Esophagus squamous epithelium (tissue), 5 donors: ENCODE data around the gene NFIB. TPM values are rescaled to one million over a fixed set of nuclear protein-coding genes. Genes with fewer than 3 reads are reported as not detected.

Experiments
- DNase-seq: peaks from one replicate; lab custom pipeline; 2025; lab: John Stamatoyannopoulos, UW
- H3K27ac ChIP-seq, 4 donors: fragments of 200-600 bp; sonication (generic); one replicate each; pipeline ENCODE4 v1.5.1; 2016 to 2019; ENCODE audit warnings: mild to moderate bottlenecking in 1 of 4
- H3K27me3 ChIP-seq, 4 donors: fragments of 200-600 bp; sonication (generic); 1 replicate in 3 of 4; 2 replicates in 1 of 4; pipeline versions ENCODE4 v1.5.1 to v1.6.0; 2017 to 2021; ENCODE audit warnings: antibody characterized with exemption in 1 of 4
- H3K36me3 ChIP-seq, 3 donors: fragments of 200-600 bp; sonication (generic); one replicate each; pipeline ENCODE4 v1.5.1; 2016 to 2019
- H3K4me1 ChIP-seq, 3 donors: fragments of 200-600 bp; sonication (generic); one replicate each; pipeline ENCODE4 v1.5.1; 2017 to 2019
- H3K4me3 ChIP-seq, 4 donors: fragments of 200-600 bp; sonication (generic); 1 replicate in 3 of 4; 2 replicates in 1 of 4; pipeline ENCODE4 v1.5.1; 2016 to 2019; ENCODE audit warnings: mild to moderate bottlenecking in 2 of 4, moderate library complexity in 1 of 4
- H3K9me3 ChIP-seq, 3 donors: fragments of 200-600 bp; sonication (generic); one replicate each; pipeline ENCODE4 v1.5.1; 2016 to 2019
- POLR2A ChIP-seq, 4 donors: fragments of 450-650 bp; IDR thresholded peaks; one replicate each; pipeline ENCODE4 v1.6.1; 2017; ENCODE audit warnings: antibody characterized with exemption in 4 of 4, mild to moderate bottlenecking in 4 of 4, moderate library complexity in 3 of 4
- WGBS, 2 donors: methylation state at CpG; one replicate each; pipeline ENCODE4 v1.1.5; 2018; 5-methylcytosine and 5-hydroxymethylcytosine counted together
- intact Hi-C: fragments of 100-400 bp; cut with DNase I; formaldehyde crosslinking; loops from one replicate; pipeline ENCODE4 v1.15.0; 2022
- total RNA-seq, 4 donors: library from RNA; depleted of rRNA; stranded (reverse); fragments of >200 nt; gene quantifications; one replicate each; pipeline ENCODE4 v1.1.0, GENCODE V29; 2016
- TF ChIP-seq, protein P1 (sequence below), 6 experiments: fragments of 450-650 bp in 4 of 6; fragments of 200-600 bp in 2 of 6; sonication (generic) in 2 of 6; IDR thresholded peaks; one replicate each; pipeline ENCODE4 v1.5.1; 2016 to 2019; ENCODE audit warnings: antibody characterized with exemption in 6 of 6, mild to moderate bottlenecking in 4 of 6, moderate library complexity in 4 of 6
- donor health status: DM: yes; HTN: yes; CAD: no.

The NFIB gene
- total RNA-seq, 4 donors from 2014 or later = 16.8 to 38.1 (median 23.0) TPM

DNA sequence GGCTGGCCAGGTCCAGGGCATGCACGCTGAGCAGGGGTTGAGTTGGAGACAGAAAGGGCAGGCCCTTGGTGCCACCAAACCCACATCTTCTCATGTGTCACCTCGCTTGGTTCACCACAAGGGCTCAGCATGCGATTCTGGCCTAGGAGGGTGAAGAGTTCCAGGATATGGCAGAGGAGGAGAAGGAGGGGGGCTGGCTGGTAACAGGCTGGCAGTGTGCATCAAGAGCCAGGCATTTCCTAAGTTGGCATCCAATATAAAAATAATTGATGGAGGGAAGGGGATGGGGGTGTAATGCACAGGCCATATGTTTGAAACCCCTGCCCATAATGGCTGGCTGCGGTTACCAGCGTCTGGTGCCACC lies 255.6 kb downstream of the NFIB start:
- intact Hi-C loops = no loop called here
- H3K4me3 ChIP-seq = no peak overlapping the region

DNA sequence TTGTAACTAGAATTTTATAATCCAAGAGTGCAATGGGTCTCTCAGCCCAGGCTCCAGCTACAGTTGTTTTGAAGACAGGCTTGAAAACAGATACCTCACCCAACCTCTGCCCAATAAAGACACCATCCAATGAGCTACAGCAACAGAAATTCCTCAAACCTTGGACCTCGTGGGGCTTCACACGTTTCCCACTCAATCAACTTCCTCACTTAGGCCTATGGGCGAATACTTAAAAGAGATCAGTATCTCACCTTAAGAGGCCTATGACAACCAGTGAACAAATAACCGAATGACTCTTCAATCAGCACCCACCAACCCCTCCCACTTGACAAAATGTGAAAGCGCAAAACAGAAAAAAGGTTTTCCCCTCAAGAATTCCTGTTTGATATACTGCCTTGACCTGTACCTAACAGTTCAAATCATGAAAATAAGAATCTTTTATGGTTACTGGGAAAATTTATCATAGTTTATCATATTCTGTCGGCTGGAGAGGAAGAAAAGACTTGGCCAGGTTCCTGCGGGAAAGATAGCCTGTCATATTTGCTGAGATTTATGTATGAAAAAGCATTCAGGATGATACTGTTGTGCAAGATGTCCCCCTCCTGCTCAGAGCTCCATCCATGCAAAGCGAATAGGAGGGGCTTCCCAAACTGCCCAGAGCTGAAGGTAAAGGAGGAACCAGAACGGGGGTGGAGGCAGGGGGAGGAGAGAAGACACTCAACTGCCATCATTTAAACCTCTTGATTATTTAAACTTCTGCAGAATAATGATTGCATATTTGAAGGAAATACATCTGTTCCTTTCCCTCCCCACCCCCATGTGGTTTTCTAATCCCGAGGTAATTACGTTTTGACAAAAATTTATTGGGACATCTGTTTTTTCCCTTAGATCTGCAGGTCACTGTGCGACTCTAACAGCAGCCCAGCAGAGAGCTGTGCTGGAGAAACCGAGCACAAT lies 256.3 kb downstream of the NFIB start:
- TF ChIP-seq, protein P1, sequence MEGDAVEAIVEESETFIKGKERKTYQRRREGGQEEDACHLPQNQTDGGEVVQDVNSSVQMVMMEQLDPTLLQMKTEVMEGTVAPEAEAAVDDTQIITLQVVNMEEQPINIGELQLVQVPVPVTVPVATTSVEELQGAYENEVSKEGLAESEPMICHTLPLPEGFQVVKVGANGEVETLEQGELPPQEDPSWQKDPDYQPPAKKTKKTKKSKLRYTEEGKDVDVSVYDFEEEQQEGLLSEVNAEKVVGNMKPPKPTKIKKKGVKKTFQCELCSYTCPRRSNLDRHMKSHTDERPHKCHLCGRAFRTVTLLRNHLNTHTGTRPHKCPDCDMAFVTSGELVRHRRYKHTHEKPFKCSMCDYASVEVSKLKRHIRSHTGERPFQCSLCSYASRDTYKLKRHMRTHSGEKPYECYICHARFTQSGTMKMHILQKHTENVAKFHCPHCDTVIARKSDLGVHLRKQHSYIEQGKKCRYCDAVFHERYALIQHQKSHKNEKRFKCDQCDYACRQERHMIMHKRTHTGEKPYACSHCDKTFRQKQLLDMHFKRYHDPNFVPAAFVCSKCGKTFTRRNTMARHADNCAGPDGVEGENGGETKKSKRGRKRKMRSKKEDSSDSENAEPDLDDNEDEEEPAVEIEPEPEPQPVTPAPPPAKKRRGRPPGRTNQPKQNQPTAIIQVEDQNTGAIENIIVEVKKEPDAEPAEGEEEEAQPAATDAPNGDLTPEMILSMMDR (IDR thresholded peaks at IDR 0.05) = no peak
- TF ChIP-seq POLR2A (IDR thresholded peaks at IDR 0.05) = no peak
- H3K36me3 ChIP-seq = no peaks in the 10 kb centered on the region
- no peak overlapping the region for H3K27ac ChIP-seq
- H3K9me3 ChIP-seq = no peaks in the 10 kb centered on the region
- H3K4me1 ChIP-seq = peaks cover 0 to 4% (median 0%) of the 10 kb centered on the region in 3 donors
- no peaks in the 10 kb centered on the region for H3K27me3 ChIP-seq
- no peak overlapping the region for H3K4me3 ChIP-seq
- intact Hi-C loops = no loop called here
- 81 to 86% methylated on average over 11 to 13 of the region's 13 CpGs for WGBS, 2 donors
- no peak for DNase-seq

More for the DNA sequence above, 255.6 kb downstream of the NFIB start:
- TF ChIP-seq, protein P1 (IDR thresholded peaks at IDR 0.05) = no peak
- no peak for TF ChIP-seq POLR2A (IDR thresholded peaks at IDR 0.05)
- no peak for DNase-seq
- Histone ChIP-seq H3K4me1 (peaks cover 0 to 11% (median 0%) of the 10 kb centered on the region in 3 donors), H3K9me3 (no peaks in the 10 kb centered on the region), H3K27me3 (no peaks in the 10 kb centered on the region), H3K27ac (no peak overlapping the region), H3K36me3 (no peaks in the 10 kb centered on the region)
- WGBS, 2 donors = 76% methylated on average over 4 to 5 of the region's 5 CpGs

DNA sequence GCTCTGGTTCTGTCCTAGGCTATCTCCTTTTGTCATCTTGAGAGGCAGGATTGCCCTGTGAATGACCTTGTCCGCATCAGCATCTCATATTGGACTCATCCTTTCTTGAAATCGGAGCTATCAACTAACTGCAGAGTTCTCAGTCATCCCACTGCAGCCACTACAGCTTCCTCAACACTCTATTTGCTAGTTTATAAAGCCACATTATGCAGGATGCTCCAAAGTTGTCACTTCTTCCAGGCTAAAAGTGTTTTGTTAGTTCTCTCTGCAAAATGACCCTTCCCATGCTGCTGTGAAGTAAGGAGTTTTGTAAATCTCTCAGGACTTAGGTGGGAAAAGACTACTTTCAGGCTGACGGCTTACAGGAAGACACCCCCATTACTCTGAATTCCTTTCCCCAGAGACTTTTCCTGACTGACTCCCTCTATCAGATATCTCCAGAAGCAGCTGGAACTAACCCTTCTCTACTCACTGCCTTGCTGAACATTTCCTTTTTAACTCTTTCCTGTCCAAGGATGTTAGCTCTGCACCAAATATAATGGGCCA lies 257.6 kb downstream of the NFIB start:
- DNase-seq = no peak
- Histone ChIP-seq H3K9me3 (no peaks in the 10 kb centered on the region), H3K27me3 (no peaks in the 10 kb centered on the region), H3K4me3 (no peak overlapping the region), H3K36me3 (no peaks in the 10 kb centered on the region), H3K4me1 (no peaks in the 10 kb centered on the region), H3K27ac (no peak overlapping the region)
- WGBS, 2 donors = 44 to 50% methylated on average over 3 of the region's 3 CpGs
- TF ChIP-seq, protein P1 (IDR thresholded peaks at IDR 0.05) = no peak
- no peak for TF ChIP-seq POLR2A (IDR thresholded peaks at IDR 0.05)
- intact Hi-C loops = no loop called here

DNA sequence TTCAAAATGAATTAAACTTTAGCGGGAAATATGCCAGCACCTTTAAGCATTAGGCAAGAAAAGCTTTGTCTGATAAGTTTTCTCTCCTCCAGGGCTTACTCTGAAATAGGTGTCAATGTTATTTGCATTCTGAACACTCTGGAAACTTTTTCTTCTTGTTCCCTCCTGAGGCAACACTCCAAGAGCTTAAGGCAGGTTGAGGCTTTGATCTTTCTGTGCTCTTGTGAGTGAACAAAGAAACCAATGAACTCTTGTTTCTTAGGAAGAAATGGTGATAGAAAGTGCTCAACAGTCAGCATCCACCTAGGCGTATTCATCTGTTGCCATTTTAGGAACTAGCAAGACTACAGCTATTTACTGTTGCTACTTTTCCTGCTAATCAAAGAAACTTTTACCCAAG lies 259.8 kb downstream of the NFIB start:
- intact Hi-C loops = no loop called here
- no peak overlapping the region for H3K27ac ChIP-seq
- H3K36me3 ChIP-seq = no peaks in the 10 kb centered on the region
- no peak for TF ChIP-seq POLR2A (IDR thresholded peaks at IDR 0.05)
- TF ChIP-seq, protein P1 (IDR thresholded peaks at IDR 0.05) = no peak
- no peaks in the 10 kb centered on the region for H3K27me3 ChIP-seq
- H3K4me3 ChIP-seq = no peak overlapping the region
- H3K4me1 ChIP-seq = no peaks in the 10 kb centered on the region
- no peak for DNase-seq
- WGBS, 2 donors = 33 to 53% methylated on average over 2 of the region's 2 CpGs
- no peaks in the 10 kb centered on the region for H3K9me3 ChIP-seq

DNA sequence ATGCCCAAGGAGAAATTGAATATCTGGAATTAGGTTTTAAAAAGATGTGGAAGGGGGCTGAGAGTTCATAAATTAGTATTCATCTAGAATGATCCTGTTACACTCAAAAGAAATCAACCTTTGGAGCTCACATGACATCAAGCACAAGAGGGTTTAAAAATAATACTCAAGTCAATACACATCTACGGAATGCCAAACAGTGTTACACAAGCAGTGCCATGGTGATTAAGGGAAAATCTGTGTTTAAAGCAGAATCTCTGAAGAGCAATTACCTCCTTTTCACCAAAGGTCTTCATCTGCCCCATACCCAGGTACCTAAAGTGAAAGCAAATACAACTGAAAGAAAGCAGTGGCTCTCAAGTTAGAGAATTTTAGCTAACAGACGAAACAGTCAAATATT lies 261.6 kb downstream of the NFIB start:
- Histone ChIP-seq H3K36me3 (no peaks in the 10 kb centered on the region), H3K9me3 (no peaks in the 10 kb centered on the region), H3K27me3 (no peaks in the 10 kb centered on the region), H3K4me1 (no peaks in the 10 kb centered on the region), H3K27ac (no peak overlapping the region), H3K4me3 (no peak overlapping the region)
- intact Hi-C loops = no loop called here
- TF ChIP-seq, protein P1 (IDR thresholded peaks at IDR 0.05) = no peak
- TF ChIP-seq POLR2A (IDR thresholded peaks at IDR 0.05) = no peak
- no peak for DNase-seq
- 50 to 67% methylated on average over 2 of the region's 2 CpGs for WGBS, 2 donors
